Measurements from ENCODE around the gene RBM33.

The RBM33 gene

GRCh38 chr7:155811895-155812761 is 167.7 kb downstream of the RBM33 start, which contains the start of gene SHH:
TSS of gene SHH (minus strand) at chr7:155812463. CDS start at chr7:155812122, 341 bp downstream.
- TF ChIP-seq CTCF (conservative IDR thresholded peaks at IDR 0.05): no peak
- peak within 1 kb of the TSS; percentile 45 for H3K27ac ChIP-seq

- no peak overlapping the region for H3K27ac ChIP-seq
- TF ChIP-seq CTCF (conservative IDR thresholded peaks at IDR 0.05): no peak
Observed at GRCh38 chr7:155813125-155813524, 168.7 kb downstream of the RBM33 start.

- TF ChIP-seq CTCF (conservative IDR thresholded peaks at IDR 0.05): no peak
- no peak overlapping the region for H3K27ac ChIP-seq
Observed at GRCh38 chr7:155813546-155814315, 169.3 kb downstream of the RBM33 start.

GRCh38 chr7:155814316-155815276 is 170.1 kb downstream of the RBM33 start:
- no peak for TF ChIP-seq CTCF (conservative IDR thresholded peaks at IDR 0.05)
- H3K27ac ChIP-seq: no peak overlapping the region

- TF ChIP-seq CTCF (conservative IDR thresholded peaks at IDR 0.05): peak; percentile 93
- peak overlapping the region; percentile 60; the same call in 1 of the 2 replicates for H3K27ac ChIP-seq
Observed at GRCh38 chr7:155815332-155816191, 171.1 kb downstream of the RBM33 start.

- TF ChIP-seq CTCF (conservative IDR thresholded peaks at IDR 0.05): no peak
- H3K27ac ChIP-seq: peak overlapping the region; percentile 60; the same call in 1 of the 2 replicates
Observed at GRCh38 chr7:155816192-155816508, 171.7 kb downstream of the RBM33 start.
